Measurements from ENCODE around the gene ING1. TPM values are rescaled to one million over a fixed set of nuclear protein-coding genes. Genes with fewer than 3 reads are reported as not detected.

The ING1 gene
- total and polyA plus RNA-seq, 2 of the 4 experiments (the other 2 are of a cell fraction): 9.1 to 13.5 TPM

- Histone ChIP-seq H4K8ac (ENCODE audit: low read depth in 2 of 2, low read length in 2 of 2) (no peak overlapping the region), H3K4ac (ENCODE audit: low read depth, low read length) (no peak overlapping the region), H3K27me3 (ENCODE audit: control insufficient read depth, insufficient read depth, low read length) (no peaks in the 10 kb centered on the region), H2AK9ac (replicated peaks; ENCODE audit: low read depth, low read length, poor library complexity) (no peak overlapping the region), H2BK20ac (ENCODE audit: low read depth, low read length) (no peak overlapping the region), H3K14ac (replicated peaks; ENCODE audit: low read depth, low read length) (no peak overlapping the region), H3K4me1 (ENCODE audit: control insufficient read depth, insufficient read depth, low read length) (peaks cover 3% of the 10 kb centered on the region; the same call in 1 of the 2 replicates), H3K79me1 (ENCODE audit: low read depth in 1 of 2, low read length in 2 of 2) (peaks cover 9 to 20% of the 10 kb centered on the region in 2 experiments), H3K9me3 (ENCODE audit: control insufficient read depth, insufficient read depth, low read length) (no peaks in the 10 kb centered on the region), H4K5ac (ENCODE audit: low read depth, low read length) (no peak overlapping the region), H3K27ac (ENCODE audit: insufficient read depth, low read length) (no peak overlapping the region), H2AK5ac (ENCODE audit: low read depth, low read length) (no peak overlapping the region), H2AFZ (replicated peaks; ENCODE audit: low read length, poor library complexity) (no peak overlapping the region), H4K20me1 (ENCODE audit: insufficient read depth, low read length) (peaks cover 6% of the 10 kb centered on the region; the same call in 1 of the 2 replicates), H3K18ac (ENCODE audit: low read depth, low read length) (no peak overlapping the region), H3K9ac (ENCODE audit: low read depth, low read length) (no peak overlapping the region), H3K36me3 (ENCODE audit: control insufficient read depth, insufficient read depth, low read length) (peaks cover 61% of the 10 kb centered on the region), H2BK15ac (ENCODE audit: low read depth, low read length) (no peak overlapping the region), H2BK120ac (ENCODE audit: low read depth, low read length) (no peak overlapping the region), H4K91ac (ENCODE audit: insufficient read depth, low read depth, low read length) (no peak overlapping the region), H3K9me1 (ENCODE audit: insufficient read depth, low read length) (0 out of 2 replicates have a peak, but pooled peaks cover 2% of the 10 kb centered on the region), H3K56ac (ENCODE audit: extremely low read depth, insufficient read depth, low read length) (no peak overlapping the region), H3K23ac (ENCODE audit: low read depth, low read length) (no peak overlapping the region), H3K4me3 (ENCODE audit: insufficient read depth, low read depth, low read length) (no peak overlapping the region), H2BK5ac (ENCODE audit: low read depth, low read length, poor library complexity, severe bottlenecking) (no peak overlapping the region), H3K4me2 (ENCODE audit: low read depth, low read length) (no peak overlapping the region)
- DNase-seq: peak; percentile 15
- intact Hi-C loops (cut with micrococcal nuclease): no loop called here
- dilution Hi-C loops (cut with HindIII; ENCODE audit: low sequenced_read_pairs, unreplicated experiment): no loop called here
- no TSS peak for BruUV-seq (replicated peaks)
- no peak for ATAC-seq (ENCODE audit: low read depth)
- 80% methylated on average over 1 of the region's 5 CpGs; no CpG with 5 or more reads in 1 of the 2 experiments for WGBS, 2 experiments (ENCODE audit: extremely low coverage in 2 of 2, insufficient read length in 1 of 2)
- POLR2A ChIA-PET (ENCODE audit: unreplicated experiment): no interaction called here
- CTCF ChIA-PET: interaction anchor here (1.6 kb wide), 1 partner anchor 39 kb away, joined by 4 read pairs; no protein-coding TSS in a partner anchor
- in situ Hi-C loops (cut with MboI; ENCODE audit: low sequenced_read_pairs): no loop called here
- TF ChIP-seq MAZ (IDR thresholded peaks at IDR 0.05; ENCODE audit: borderline replicate concordance, low read depth, low read length) (no peak), ELK1 (IDR thresholded peaks at IDR 0.05; ENCODE audit: borderline replicate concordance, low read depth, low read length) (no peak), CHD1 (IDR thresholded peaks at IDR 0.05; ENCODE audit: low read depth, low read length) (no peak), CTCF (conservative IDR thresholded peaks at IDR 0.05; ENCODE audit: low read depth, low read length) (peak; percentile 23; the same call in 1 of the 2 replicates), BHLHE40 (IDR thresholded peaks at IDR 0.05; ENCODE audit: low read depth, low read length) (no peak), MXI1 (IDR thresholded peaks at IDR 0.05; ENCODE audit: borderline replicate concordance, low read depth, low read length) (no peak), RCOR1 (IDR thresholded peaks at IDR 0.05; ENCODE audit: insufficient replicate concordance, low read length) (no peak), MAFK (IDR thresholded peaks at IDR 0.05; ENCODE audit: low read depth, low read length) (no peak), SMC3 (IDR thresholded peaks at IDR 0.05; ENCODE audit: low read depth, low read length) (peak; percentile 24; the same call in 1 of the 2 replicates), CEBPB (IDR thresholded peaks at IDR 0.05; ENCODE audit: low read depth, low read length) (no peak), NFE2L2 (IDR thresholded peaks at IDR 0.05; ENCODE audit: low read depth, low read length) (no peak), RAD21 (IDR thresholded peaks at IDR 0.05; ENCODE audit: low read length) (peak; percentile 41; the same call in 1 of the 2 replicates), USF2 (IDR thresholded peaks at IDR 0.05; ENCODE audit: low read depth, low read length) (no peak), RFX5 (IDR thresholded peaks at IDR 0.05; ENCODE audit: low read depth, low read length) (no peak), FOS (IDR thresholded peaks at IDR 0.05; ENCODE audit: low read depth, low read length) (no peak)
Observed at GRCh38 chr13:110683203-110683883, 30.2 kb upstream of the ING1 start.

Data from IMR-90 (cell line).